Activated T-cell treated with anti-CD3 and anti-CD28 coated beads, Interleukin-2, amount 50 U/mL, for 48 hours (primary cell): ENCODE results near the gene VWCE.
"Not testable (repeated sequence)": the region's sequence is repeated elsewhere in the genome, so short reads cannot be mapped to it uniquely, and the experiment has no call there.

Experiments
- DNase-seq, 2 experiments: peaks; one replicate each; pipeline ENCODE4 v3.0.0-alpha.2; 2020

Gene VWCE

GRCh38 chr11:61252332-61252731 lies 42.8 kb downstream of the VWCE start:
- not testable (repeated sequence) for DNase-seq

- DNase-seq, result not testable (repeated sequence)
Observed at GRCh38 chr11:61250796-61251765, 44.0 kb downstream of the VWCE start.

- DNase-seq, result not testable (repeated sequence)
Observed at GRCh38 chr11:61249201-61249600, 45.9 kb downstream of the VWCE start.

GRCh38 chr11:61248071-61248470 lies 47.0 kb downstream of the VWCE start:
- not testable (repeated sequence) for DNase-seq

DNA sequence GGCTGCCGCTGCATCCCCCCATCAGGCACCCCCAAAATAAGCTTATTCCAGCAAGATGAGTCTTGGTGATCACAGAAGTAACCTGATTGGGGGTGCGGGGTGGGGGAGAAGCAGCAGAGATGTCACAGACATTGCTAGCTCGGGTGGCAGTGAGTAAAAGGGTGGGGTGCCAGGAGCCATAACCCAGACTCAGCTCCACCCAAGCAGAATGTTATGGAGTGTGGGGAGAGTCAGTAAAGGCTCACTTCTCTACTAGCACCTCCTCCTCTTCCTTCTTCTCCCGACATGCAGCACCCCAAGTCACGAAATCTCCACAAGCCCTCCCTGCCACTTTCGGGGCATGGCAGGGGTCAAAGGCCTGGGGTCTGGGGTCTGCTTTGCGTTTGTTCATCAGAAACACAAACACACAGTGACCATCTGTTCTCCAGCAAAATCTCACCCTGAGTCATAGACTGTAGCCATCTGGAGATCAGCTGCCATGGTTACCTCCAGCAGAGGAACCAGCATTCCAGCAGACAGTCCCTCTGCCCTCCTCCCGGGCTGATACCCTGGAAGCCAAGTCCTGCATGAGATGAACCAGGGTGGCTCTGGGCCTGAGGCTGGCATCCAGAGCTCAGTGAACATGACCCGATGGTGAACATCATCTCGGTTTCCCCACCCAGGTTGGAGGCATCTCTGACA lies 49.7 kb downstream of the VWCE start:
- not testable (repeated sequence) for DNase-seq

DNA sequence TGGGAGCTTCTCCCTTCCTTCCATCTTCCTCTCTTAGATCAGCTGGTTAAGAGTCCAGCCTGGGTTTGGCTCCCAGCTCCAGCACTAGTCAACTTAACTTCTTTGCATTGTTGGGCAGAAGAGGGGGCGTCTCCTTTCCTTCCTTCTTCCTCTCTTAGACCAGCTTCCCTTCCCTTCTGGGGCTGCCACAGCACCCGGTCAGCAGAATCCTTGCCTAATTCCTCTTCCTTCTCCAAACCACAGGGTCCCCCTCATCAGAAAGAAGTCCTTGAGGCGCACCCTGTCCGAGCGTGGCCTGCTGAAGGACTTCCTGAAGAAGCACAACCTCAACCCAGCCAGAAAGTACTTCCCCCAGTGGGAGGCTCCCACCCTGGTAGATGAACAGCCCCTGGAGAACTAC lies 53.6 kb downstream of the VWCE start:
- not testable (repeated sequence) for DNase-seq

- not testable (repeated sequence) for DNase-seq
Observed at GRCh38 chr11:61240875-61241274, 54.2 kb downstream of the VWCE start, which contains the start of gene PGA5. Gene PGA5 (plus strand): TSS chr11:61241175. CDS start chr11:61241227, 52 bp downstream.

DNA sequence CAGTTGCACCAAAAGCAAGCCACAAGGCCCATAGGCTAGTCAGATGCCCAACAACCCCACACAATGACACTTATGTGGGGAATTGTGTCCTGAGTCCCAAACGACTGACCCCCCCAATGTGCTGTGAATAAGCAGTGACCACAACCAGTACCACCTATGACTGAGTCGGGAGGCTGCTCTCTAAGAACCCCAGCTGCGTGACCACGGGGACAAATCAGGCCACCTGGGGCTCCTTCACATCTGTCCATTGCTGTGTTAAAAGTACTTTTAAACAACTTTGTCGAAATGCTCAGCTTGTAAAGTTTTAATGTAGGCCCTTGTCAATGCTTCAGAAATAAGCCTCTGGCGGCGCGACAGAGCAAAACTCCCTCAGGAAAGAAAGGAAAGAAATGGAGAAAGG lies 54.8 kb downstream of the VWCE start:
- not testable (repeated sequence) for DNase-seq

GRCh38 chr11:61237130-61237529 lies 58.0 kb downstream of the VWCE start:
- DNase-seq, result not testable (repeated sequence)

GRCh38 chr11:61232548-61233145 lies 62.5 kb downstream of the VWCE start:
- not testable (repeated sequence) for DNase-seq

DNA sequence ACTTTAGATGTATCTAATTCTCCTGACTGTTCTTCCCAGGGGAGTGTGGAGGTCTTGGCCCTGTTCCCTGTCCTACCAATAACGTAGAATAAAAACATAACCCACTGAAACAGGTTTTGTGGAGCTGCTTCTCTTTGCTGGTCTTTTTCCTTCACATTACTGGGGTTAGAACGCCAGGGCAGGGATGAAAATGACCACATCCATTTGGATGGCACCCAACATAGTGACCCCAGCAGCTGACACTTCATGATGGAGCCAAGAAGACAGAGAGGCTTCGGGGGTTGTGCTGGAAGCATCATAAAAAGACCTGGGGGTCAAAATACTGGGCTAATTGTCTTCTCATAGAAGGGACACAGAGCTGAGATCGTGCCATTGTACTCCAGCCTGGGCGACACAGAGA lies 63.5 kb downstream of the VWCE start:
- DNase-seq, result not testable (repeated sequence)

- not testable (repeated sequence) for DNase-seq
Observed at GRCh38 chr11:61231033-61231432, 64.1 kb downstream of the VWCE start.

DNA sequence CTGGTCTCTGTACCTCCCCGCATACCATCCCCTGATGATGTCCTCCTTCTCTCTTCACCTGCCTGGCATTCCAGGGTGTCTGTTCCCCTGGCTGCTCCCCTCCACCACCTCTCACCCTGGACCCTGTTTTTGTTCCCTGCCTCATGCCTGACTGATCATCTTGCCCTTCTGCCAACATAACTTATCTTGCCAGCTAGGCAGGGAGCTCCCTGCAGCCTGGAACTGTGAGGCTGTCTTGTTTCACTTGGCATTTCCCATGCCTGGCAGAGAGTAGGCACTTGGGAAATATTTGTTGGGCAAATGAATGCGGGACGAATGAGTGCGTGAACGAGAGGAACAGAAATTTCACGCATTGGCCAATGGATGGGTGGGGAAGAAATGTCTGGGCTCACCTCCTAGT lies 65.7 kb downstream of the VWCE start:
- not testable (repeated sequence) for DNase-seq

DNA sequence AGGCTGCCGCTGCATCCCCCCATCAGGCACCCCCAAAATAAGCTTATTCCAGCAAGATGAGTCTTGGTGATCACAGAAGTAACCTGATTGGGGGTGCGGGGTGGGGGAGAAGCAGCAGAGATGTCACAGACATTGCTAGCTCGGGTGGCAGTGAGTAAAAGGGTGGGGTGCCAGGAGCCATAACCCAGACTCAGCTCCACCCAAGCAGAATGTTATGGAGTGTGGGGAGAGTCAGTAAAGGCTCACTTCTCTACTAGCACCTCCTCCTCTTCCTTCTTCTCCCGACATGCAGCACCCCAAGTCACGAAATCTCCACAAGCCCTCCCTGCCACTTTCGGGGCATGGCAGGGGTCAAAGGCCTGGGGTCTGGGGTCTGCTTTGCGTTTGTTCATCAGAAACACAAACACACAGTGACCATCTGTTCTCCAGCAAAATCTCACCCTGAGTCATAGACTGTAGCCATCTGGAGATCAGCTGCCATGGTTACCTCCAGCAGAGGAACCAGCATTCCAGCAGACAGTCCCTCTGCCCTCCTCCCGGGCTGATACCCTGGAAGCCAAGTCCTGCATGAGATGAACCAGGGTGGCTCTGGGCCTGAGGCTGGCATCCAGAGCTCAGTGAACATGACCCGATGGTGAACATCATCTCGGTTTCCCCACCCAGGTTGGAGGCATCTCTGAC lies 68.5 kb downstream of the VWCE start:
- DNase-seq, result not testable (repeated sequence)

- DNase-seq, result not testable (repeated sequence)
Observed at GRCh38 chr11:61222692-61223091, 72.4 kb downstream of the VWCE start.

GRCh38 chr11:61222047-61222446 lies 73.1 kb downstream of the VWCE start, which contains the start of gene PGA4:
Gene PGA4 (plus strand): TSS chr11:61222347. CDS start chr11:61222401, 54 bp downstream.
- not testable (repeated sequence) for DNase-seq

DNA sequence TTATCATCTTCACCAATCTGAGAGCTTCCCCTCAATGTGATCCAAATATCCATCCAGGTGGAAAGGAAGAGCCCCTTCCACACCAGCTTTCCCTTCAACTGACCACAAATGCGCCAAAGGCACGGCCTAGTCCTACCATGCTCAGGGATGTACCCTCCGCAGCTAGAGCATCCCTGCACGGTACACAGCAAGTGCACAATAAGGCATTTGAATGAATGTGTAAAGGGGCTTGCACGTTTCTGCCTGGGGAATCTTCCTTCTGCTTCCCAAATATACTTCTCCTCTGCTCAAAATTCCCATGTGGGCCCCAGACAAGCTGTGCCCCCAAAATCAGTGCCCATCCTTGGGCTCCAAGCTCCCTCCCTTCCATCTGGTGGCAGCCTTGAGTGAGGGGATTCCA lies 76.1 kb downstream of the VWCE start:
- not testable (repeated sequence) for DNase-seq

- not testable (repeated sequence) for DNase-seq
Observed at GRCh38 chr11:61218306-61218705, 76.8 kb downstream of the VWCE start.

GRCh38 chr11:61213711-61214324 lies 81.3 kb downstream of the VWCE start:
- not testable (repeated sequence) for DNase-seq

DNA sequence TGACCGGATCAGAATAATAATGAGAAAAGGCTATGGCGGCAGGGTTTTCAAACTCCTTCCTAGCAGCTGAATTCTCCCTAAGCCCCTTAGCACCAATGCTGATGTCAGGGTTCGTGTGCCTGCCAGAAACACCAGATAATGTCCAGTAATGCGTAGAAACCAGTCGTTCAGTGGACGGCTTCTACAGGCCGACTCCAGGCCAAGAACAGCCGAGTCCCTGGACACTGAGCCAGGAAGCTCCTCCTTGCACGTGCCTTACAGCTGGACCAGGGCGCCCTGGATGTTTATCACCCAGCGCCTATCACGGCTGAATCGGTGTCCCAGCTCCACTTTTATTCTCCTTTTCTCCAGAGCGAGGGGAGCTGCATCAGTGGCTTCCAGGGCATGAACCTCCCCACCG lies 82.9 kb downstream of the VWCE start:
- not testable (repeated sequence) for DNase-seq

DNA sequence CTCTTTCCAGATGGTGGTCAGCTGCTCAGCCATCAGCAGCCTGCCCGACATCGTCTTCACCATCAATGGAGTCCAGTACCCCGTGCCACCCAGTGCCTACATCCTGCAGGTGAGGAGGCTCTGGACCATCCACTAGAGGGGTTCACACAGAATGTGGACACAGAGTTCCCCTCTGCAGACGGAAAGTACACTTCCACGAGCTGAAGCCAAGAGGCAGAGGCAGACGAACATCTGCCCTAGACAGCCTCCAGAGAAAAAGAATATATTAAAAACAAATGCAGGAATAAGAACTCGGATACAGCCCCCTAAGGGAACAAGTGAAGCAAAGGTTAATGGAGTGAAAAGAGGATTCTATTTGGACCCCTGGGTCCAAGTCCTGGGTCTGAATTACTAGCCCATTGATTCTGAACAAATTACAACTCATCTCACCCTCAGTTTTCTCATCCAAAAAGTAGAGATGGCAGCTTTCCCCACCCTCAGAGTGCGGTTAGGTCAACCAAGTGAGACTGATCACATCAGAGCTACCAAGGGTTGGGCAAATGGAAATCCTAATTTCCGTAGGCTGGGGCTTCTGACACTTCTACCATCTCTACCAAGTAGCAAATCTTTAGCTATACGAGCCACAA lies 83.7 kb downstream of the VWCE start:
- DNase-seq, result not testable (repeated sequence)
